RPMI7951 (cell line): ENCODE results near the gene KLHL11. TPM values are rescaled to one million over a fixed set of nuclear protein-coding genes. Genes with fewer than 3 reads are reported as not detected.

ENCODE experiments used
- DNase-seq: peaks from one replicate; pipeline ENCODE4 v3.0.0-alpha.2; 2012; ENCODE audit warnings: low read depth
- total RNA-seq: library from RNA; depleted of rRNA; stranded (reverse); fragments of >200 nt; shearing (Covaris generic); gene quantifications from 2 replicates; pipeline ENCODE4 v1.2.3, GENCODE V29; 2014; rRNA removed

Gene KLHL11, protein sequence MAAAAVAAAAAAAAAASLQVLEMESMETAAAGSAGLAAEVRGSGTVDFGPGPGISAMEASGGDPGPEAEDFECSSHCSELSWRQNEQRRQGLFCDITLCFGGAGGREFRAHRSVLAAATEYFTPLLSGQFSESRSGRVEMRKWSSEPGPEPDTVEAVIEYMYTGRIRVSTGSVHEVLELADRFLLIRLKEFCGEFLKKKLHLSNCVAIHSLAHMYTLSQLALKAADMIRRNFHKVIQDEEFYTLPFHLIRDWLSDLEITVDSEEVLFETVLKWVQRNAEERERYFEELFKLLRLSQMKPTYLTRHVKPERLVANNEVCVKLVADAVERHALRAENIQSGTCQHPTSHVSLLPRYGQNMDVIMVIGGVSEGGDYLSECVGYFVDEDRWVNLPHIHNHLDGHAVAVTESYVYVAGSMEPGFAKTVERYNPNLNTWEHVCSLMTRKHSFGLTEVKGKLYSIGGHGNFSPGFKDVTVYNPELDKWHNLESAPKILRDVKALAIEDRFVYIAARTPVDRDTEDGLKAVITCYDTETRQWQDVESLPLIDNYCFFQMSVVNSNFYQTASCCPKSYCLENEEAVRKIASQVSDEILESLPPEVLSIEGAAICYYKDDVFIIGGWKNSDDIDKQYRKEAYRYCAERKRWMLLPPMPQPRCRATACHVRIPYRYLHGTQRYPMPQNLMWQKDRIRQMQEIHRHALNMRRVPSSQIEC
- 11.8 and 18.3 TPM in 2 replicates for total RNA-seq

DNA sequence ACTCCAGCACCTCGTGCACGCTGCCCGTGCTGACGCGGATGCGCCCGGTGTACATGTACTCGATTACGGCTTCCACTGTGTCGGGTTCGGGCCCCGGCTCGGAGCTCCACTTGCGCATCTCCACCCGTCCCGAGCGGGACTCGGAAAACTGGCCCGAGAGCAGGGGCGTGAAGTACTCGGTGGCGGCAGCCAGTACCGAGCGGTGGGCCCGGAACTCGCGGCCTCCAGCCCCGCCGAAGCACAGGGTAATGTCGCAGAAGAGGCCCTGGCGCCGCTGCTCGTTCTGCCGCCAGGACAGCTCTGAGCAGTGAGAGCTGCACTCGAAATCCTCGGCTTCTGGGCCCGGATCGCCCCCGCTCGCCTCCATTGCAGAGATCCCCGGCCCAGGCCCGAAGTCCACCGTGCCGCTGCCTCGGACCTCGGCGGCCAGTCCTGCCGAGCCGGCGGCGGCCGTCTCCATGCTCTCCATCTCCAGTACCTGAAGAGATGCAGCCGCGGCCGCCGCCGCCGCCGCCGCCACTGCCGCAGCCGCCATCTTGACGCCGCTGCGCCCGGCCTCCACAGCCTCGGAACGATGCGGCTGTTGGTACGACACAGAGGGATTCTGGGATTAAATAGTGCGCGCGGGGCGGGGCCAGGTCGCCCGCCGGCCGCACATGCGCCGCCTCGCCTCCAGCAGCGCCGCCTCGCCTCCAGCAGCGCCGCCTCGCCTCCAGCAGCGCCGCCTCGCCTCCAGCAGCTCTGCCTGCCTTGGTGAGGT lies at the start of gene KLHL11:
TSS of gene KLHL11 (minus strand) at position 588 of the 760 bp plus-strand sequence. CDS start at position 535, 53 bp downstream.
- DNase-seq, result peak; percentile 84

GRCh38 chr17:41915020-41915419 lies 49.8 kb upstream of the KLHL11 start:
- no peak for DNase-seq

GRCh38 chr17:41914358-41914766 lies 49.1 kb upstream of the KLHL11 start:
- DNase-seq, result no peak

- DNase-seq, result no peak
These were observed 48.6 kb upstream of the KLHL11 start for GRCh38 chr17:41913798-41914197.

DNA sequence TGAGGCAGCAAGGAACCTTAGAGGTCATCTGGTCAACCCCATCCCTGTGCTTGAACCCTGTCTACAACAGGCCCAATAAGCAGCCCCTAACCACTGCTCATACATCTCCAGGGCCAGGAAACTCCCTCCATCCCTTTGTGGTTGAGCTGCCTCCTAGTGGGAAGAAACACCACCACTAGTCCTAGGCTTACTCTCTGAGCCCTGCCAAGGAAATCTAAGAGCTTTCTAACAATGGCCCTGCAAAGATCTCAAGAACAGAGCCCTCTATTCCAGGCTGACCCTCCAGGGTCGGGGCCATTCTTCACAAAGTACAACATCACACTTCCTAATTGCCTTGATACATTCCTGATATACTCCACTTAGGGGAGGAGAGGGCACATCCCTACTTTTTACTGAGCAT lies 47.7 kb upstream of the KLHL11 start:
- no peak for DNase-seq

GRCh38 chr17:41910701-41911391 lies 45.6 kb upstream of the KLHL11 start:
- DNase-seq, result peak; percentile 99

DNA sequence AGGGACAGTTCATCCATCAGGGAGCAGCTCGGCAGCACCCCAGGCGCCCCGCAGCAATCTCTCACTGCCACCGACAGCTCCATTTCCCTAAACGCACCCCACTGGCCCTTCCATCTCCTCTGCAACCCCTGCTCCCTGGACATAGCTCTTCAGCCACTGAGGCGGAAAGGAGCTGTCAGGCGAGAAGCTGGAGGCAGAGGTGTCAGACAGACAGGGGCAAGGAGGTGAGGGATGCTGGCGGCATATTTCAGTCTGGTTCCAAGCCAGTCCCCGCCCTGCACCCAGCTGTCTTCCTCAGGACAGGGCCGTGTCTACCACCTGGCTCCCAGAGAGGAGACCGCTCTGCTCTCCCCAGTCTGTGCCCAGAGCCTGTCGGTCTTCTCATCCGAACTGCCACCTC lies 43.9 kb upstream of the KLHL11 start:
- DNase-seq, result no peak

GRCh38 chr17:41907633-41908539 lies 42.7 kb upstream of the KLHL11 start:
- DNase-seq, result peak; percentile 27

DNA sequence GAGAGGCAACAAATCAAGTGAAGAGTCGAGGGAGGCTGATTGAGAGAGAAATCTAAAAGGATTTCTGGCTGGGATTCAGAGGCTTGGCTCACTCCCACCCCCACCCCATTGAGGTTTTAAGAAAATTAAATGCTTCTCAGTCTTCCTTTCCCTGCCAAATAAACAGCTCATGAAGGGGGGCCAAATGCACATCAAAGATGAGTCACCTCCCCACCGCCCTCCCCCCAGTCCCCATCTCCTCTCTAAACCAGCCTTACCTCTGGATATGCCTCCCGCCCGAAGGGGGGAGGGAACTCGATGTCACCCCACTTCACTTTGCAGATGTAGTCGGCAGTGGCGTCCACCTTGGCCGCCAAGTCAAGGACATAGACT lies 41.9 kb upstream of the KLHL11 start:
- DNase-seq, result peak; percentile 86

- peak; percentile 55 for DNase-seq
These were observed 41.4 kb upstream of the KLHL11 start for GRCh38 chr17:41906465-41907184.

- DNase-seq, result no peak
These were observed 39.9 kb upstream of the KLHL11 start for GRCh38 chr17:41905172-41905571.

DNA sequence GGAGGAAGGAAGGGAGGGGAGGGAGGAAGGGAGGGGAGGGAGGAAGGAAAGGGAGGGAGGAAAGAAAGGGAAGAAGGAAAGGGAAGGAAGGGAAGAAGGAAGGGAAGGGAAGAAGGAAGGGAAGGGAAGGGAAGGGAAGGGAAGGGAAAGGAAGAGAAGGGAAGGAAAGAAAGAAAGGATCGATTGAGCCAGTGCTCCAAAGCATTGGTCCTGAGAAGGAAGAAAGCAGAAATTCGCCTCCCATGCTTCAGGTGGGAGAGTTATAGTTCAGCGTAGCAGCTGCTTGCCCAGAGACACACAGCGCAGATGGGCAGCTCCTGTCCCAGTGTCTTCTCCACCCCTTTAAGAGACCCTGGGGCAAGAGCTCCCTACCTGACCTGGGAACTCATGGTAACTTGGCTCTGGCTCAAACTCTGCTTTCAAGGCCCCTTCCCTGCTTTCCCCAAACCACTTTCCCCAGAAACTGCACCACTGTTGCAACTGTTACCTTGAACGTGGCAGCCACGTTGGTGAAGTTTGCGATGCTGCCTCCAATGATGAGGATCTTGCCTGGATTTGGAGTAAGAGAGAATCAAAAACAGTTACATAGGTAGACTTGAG lies 39.1 kb upstream of the KLHL11 start:
- DNase-seq, result no peak

- DNase-seq, result no peak
These were observed 36.4 kb upstream of the KLHL11 start for GRCh38 chr17:41901646-41902045.

GRCh38 chr17:41896726-41897125 lies 31.5 kb upstream of the KLHL11 start:
- DNase-seq, result no peak

DNA sequence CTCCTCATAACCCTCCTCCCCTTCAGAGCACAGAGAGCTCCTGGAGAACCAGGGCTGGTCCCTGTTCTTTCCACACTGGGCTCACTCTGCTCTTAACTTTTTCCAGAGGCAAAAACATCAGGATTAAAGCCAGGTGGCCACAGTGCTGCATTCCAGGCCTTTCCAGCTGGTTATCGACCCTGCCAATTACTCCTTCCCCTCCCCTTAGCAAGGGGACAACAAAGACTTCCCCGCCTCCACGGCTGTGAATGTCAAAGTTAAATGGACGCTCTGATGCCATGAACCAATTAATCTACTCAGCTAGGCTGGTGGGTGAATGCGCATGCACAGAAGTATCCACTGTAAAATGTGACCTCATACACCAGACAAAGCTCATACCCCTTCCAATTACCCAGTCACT lies 30.4 kb upstream of the KLHL11 start:
- DNase-seq, result peak; percentile 8

- peak; percentile 91 for DNase-seq
These were observed 29.6 kb upstream of the KLHL11 start for GRCh38 chr17:41894791-41895331.

- DNase-seq, result no peak
These were observed 28.2 kb upstream of the KLHL11 start for GRCh38 chr17:41893384-41893783.

GRCh38 chr17:41892021-41892376 lies 26.8 kb upstream of the KLHL11 start:
- no peak for DNase-seq
